Posterior vena cava (tissue), 2 donors: ENCODE data around the gene ZNF689. TPM values are rescaled to one million over a fixed set of nuclear protein-coding genes. Genes with fewer than 3 reads are reported as not detected.

Experiments used
- DNase-seq: peaks from one replicate; pipeline ENCODE4 v3.0.0-alpha.2; 2020; ENCODE audit warnings: low spot score
- intact Hi-C, 2 donors: fragments of 100-400 bp; cut with DNase I; formaldehyde crosslinking; loops; one replicate each; pipeline versions ENCODE4 v1.14.1 to v1.14.2; 2022 to 2023
- long read RNA-seq, 2 donors: library from polyadenylated mRNA; unstranded; transcript quantifications; one replicate each; pipeline ENCODE4 v2.0.0, GENCODE V29; 2020 to 2021
- total RNA-seq, 2 donors: library from RNA; stranded (reverse); fragmentation: NEBNext Ultra II Directional; extraction: Animal tissue kit (Norgen Biotek cat#: 25700); gene quantifications; one replicate each; pipeline ENCODE4 v1.2.1, GENCODE V29; 2021
- donor health status: DM: yes; HTN: yes; CAD: no.
- donor health status: DM: yes; HTN: yes; CAD: no.

The ZNF689 gene
- total RNA-seq: 1 to 10 TPM; 6.9 to 7.1 TPM
- long read RNA-seq, donor 1, partial matches to known transcripts: 0 of 5 reads
- long read RNA-seq, donor 1, other reads (novel, unspliced or antisense): 3 of 5 reads
- long read RNA-seq, donor 2, partial matches to known transcripts: 0 of 11 reads
- long read RNA-seq, donor 2, other reads (novel, unspliced or antisense): 6 of 11 reads

DNA sequence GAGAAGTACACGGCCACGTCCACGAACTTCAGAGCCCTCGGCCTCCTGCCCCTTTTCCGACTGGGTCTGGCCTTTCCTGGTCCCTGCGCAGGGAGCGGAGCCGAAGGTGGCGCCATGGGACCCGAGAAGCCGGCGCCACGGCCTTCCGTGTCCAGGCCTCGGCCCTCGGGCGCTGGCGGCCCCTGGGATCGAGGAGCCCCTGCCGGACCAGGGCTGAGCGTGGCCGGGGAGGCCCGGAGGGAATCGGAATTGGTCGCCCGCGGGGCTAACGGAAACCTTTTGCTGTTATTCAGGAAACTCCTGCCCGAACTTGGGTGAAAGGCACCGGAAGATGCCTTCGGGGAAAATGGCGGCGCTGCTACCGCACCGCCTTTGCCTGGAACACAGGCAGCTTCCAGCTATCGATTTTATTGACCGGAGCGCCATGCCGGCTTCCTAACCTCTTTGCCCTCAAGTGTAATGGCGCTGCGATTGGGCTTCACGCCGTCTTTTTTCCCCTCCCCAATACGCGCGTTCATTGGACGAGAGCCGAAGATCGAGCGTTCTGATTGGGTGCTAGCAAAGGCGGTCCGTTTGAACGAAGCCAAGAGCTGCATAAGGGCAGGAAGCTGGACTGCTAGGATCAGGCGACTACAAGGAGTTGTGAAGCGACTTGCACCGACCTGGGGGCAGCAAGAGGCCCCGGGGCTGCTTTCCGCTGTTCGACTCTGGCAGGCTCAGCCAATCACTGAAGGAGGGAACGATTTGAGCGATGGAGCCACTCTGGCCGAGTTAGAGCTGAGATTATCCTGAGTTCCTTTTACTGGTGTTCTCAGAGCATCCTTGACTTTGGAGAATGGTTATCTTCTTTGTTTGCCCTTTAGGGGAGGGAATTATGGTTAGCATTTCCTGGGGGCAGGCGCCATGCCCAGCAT lies at the start of gene ZNF689:
Gene ZNF689 (minus strand): TSS at position 464 of the 914 bp plus-strand sequence. CDS start 348 bp downstream, at position 116.
- intact Hi-C loops: no loop called here
- peak; percentile 97 for DNase-seq

DNA sequence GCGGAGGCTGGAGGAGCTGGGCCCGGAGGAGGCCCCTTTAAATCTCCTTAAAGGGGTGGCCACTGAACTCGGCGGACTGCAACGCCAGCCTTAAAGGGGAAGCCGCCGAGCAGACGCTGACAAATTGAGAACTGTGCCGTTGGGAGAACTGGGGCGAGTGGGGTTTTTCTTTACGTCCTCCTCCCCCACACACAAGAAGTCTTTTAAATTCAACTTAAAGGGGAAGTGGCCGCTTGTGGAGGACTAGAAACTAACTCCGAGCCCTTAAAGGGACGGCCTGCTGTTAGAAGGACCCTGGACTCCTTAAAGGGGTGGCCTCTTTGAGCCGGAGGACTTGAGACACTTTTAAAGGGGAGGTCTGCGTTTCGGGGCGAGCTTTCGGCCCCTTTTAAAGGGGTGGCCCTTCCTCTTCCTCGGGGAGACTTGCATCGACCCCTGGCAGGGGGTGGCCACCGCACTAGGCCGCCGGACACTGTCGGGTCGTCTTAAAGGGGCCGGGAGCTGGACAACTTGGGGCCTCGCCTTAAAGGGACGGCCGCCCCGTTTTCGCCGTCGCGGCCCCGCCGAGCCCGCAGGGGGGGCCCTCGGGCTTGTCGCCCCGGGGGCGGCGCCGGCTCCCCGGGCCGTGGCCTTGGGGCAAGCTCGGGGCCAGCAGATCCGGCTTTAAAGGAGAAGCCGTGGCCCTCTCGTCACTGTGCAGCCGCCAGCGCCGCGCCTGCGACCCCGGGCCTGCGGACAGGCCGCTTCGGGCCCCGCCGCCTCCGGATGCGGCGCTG lies 48.7 kb upstream of the ZNF689 start:
- peak; percentile 95 for DNase-seq
- intact Hi-C loops: no loop called here

DNA sequence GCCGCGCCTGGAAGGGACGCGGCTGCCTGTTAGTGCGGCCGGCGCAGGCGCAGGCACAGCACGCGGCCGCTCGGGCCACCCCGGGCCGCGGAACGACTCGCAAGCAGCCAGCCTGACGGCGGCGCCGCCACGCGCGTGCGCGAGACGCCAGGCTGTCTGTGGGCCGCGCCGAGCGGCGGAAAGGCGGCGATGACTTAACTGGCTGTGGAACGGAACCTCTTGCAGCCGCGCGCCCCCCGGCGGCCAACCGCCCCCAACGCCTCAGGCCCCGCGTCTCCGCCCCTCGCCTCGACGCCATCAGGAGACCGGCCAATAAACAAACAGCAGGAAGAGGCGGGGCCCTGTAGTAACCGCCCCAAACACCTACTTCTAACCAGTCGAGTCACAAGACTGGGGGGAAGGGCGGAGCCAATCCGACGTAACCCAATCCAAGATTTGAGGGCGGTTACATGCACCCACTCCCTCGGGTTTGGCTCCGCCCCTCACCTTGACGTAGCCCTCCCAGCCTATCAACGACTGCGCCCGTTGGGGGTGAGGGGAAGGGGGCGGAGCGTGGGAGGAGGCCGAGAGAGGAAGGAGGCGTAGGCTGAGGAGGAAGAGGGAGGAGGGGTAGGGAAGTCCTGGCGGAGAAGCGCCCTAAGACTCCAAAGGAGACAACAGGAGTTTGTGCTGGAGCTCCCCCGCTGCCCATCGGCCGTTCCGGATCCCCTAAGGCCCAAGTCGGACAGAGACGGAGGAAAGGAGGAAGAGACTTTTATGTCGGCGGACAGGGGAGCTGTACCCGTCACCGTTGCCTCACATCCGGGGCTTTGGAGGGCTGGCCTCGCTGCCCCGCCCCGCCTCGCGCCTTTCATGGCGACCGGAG lies 47.9 kb upstream of the ZNF689 start, which contains the start of gene FBRS:
Gene FBRS (plus strand): TSS at position 566 of the 865 bp plus-strand sequence. CDS start 1,088 bp downstream, outside the sequence.
- intact Hi-C loops: no loop called here
- DNase-seq: peak; percentile 100

DNA sequence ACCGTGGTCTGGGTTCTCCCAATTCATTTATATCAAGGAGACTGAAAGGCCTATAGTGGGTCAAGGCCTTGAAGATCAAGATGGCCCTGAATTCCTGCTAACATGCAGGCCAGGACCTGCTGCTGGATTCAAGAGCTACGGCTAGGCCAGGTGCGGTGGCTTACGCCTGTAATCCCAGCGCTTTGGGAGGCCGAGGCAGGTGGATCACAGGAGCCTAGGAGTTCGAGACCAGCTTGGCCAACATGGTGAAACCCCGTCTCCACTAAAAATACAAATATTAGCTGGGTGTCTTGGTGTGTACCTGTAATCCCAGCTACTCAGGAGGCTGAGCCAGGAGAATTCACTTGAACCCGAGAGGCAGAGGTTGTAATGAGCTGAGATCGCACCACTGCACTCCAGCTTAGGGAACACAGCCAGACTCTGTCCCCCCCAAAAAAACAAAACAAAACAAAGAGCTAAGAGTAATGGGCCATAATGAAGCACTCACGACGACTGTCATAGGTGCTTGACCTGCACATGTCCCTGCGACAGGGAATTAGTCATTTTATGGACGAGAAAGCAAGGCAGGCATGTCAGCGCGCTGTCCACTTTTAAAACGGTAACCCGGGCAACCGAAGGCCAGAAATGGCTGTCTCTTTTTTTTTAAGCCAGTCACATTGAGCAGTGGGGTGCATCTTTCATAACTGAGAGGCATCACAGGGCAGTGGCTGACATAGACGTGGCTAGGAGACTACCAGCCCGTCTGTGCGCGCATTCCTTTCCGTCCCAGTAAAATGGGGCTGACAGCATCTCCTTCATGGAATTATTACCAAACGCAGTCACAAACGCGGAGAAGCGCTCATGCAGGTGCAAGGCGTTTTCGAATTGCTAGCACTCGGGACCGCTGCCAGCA lies 47.0 kb upstream of the ZNF689 start:
- DNase-seq: no peak
- intact Hi-C loops: no loop called here

DNA sequence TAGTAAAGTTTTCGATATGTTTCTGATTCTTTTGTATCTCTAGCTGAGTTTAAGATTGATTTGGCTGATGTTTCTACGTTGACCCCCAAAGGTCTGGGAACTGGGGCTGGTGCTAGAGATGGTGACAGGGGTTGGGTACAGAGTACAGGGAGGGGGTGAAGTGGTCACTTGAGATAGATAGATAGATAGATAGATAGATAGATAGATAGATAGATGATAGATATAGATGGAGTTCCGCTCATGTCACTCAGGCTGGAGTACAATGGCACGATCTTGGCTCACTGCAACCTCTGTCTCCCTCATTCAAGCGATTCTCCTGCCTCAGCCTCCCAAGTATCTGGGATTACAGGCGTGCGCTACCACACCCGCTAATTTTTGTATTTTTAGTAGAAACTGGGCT lies 46.2 kb upstream of the ZNF689 start:
- intact Hi-C loops: no loop called here
- no peak for DNase-seq

- no peak for DNase-seq
- intact Hi-C loops: no loop called here
Observed at GRCh38 chr16:30655815-30656347, 45.7 kb upstream of the ZNF689 start.

- no peak for DNase-seq
- intact Hi-C loops: no loop called here
Observed at GRCh38 chr16:30654856-30655255, 44.7 kb upstream of the ZNF689 start.

GRCh38 chr16:30652718-30653117 lies 42.5 kb upstream of the ZNF689 start:
- intact Hi-C loops: no loop called here
- no peak for DNase-seq

GRCh38 chr16:30652005-30652296 lies 41.8 kb upstream of the ZNF689 start:
- intact Hi-C loops: no loop called here
- no peak for DNase-seq

- intact Hi-C loops: no loop called here
Observed at GRCh38 chr16:30651124-30652004, 41.2 kb upstream of the ZNF689 start.

GRCh38 chr16:30650369-30651123 lies 40.4 kb upstream of the ZNF689 start, which contains the start of gene PRR14:
PRR14 (plus strand) TSS chr16:30650960; CDS start chr16:30651646, 686 bp downstream.
- intact Hi-C loops: no loop called here
- DNase-seq: peak; percentile 100

More at GRCh38 chr16:30651124-30652004, 41.2 kb upstream of the ZNF689 start:
- DNase-seq: peak; percentile 92

DNA sequence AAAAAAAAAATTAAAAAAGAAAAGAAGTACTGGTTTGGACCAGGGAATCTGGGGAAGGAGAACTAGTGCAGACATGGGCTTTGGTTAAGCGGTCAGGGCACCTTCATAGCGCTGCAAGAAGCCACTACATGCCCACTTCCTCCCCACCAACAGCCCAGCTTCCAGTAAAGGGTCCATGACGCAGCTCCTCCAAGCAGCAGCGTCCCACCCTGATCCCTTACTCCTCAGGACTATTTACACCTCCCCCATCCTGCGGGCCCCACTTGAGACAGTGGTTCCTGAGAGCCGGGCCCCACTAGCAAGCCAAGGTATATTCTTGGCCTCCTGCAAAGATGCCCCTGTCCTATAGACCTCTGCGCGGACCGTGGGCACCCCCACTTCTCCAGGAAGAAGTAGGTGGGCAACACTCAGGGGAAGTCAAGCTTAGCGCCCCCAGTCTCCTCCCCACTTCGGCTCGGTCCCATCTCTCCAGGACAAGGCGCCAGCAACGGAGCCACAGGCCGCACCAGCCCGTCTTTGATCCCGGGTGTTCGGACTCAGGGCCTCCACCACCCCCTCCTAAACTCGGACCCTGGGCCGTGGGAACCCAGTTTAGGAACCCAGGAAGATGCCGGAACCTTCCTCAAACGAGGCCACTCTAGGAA lies 39.7 kb upstream of the ZNF689 start:
- no peak for DNase-seq
- intact Hi-C loops: no loop called here

- no peak for DNase-seq
- intact Hi-C loops: no loop called here
Observed at GRCh38 chr16:30647274-30647571, 37.0 kb upstream of the ZNF689 start.

DNA sequence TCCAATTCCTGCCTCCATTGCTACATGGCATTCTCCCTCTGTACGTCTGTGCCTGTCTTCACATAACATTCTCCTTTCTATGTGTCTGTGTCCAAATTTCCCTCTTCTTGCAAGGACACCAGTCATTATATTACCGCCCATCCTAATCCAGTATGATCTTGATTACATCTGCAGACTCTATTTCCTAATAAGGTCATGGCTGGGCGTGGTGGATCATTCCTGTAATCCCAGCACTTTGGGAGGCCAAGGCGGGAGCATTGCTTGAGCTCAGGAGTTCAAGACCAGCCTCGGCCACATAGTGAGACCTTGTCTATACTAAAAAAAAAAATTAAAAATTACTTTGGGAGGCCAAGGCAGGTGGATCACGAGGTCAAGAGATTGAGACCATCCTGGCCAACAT lies 35.5 kb upstream of the ZNF689 start:
- intact Hi-C loops: no loop called here
- no peak for DNase-seq

DNA sequence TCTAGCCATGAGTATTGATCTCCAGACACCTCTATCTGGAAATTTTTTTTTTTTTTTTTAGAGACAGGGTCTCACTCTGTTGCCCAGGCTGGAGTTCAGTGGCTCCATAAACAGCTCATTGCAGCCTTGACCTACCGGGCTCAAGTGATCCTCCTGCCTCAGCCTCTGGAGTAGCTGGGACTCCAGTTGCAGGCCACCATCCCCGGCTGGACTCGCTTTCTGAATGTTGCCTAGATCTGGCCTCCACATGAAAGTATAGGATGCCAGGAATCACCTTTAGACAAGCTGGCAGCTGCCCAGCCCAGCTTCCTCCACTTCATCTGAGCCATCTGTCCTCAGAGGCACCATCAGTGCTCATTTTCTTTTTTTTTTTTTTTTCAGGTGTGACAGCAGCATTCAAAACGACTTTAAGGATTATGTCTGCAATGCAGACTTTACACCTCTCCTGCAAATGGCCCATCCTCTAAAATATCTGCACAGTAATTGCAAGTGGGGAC lies 34.2 kb upstream of the ZNF689 start:
- intact Hi-C loops: no loop called here
- DNase-seq: no peak
